Activated T-helper 2 cell treated with anti-CD3 and anti-CD28 coated beads, Interferon-gamma antibody, Interleukin-2, Interleukin-4, amounts not matched to agents 10 μg/mL and 5 μg/mL and 100 μg/mL, durations not matched to agents 14 hours and 24 hours and 36 hours (primary cell): ENCODE data around the gene LPP. TPM values are rescaled to one million over a fixed set of nuclear protein-coding genes. Genes with fewer than 3 reads are reported as not detected.
A peak's percentile ranks its signal among the peaks of the same experiment; 100 is the strongest.

ENCODE experiments used
- DNase-seq: peaks from one replicate; pipeline ENCODE4 v3.0.0; 2021; ENCODE audit warnings: low spot score
- H3K27ac Mint-ChIP-seq: one replicate; pipeline ENCODE4 v1.8.0; 2021; ENCODE audit warnings: mixed read lengths
- H3K27me3 Mint-ChIP-seq: one replicate; pipeline ENCODE4 v1.8.0; 2021; ENCODE audit warnings: low read depth, mixed read lengths
- H3K36me3 Mint-ChIP-seq: one replicate; pipeline ENCODE4 v1.8.0; 2021; ENCODE audit warnings: low read depth, mixed read lengths
- H3K4me1 Mint-ChIP-seq: one replicate; pipeline ENCODE4 v1.8.0; 2021; ENCODE audit warnings: low read depth, mixed read lengths
- H3K4me3 Mint-ChIP-seq: one replicate; pipeline ENCODE4 v1.8.0; 2021; ENCODE audit warnings: low read depth, mild to moderate bottlenecking, moderate library complexity, mixed read lengths
- H3K9me3 Mint-ChIP-seq: one replicate; pipeline ENCODE4 v1.8.0; 2021; ENCODE audit warnings: mixed read lengths
- intact Hi-C: fragments of 100-400 bp; cut with micrococcal nuclease; formaldehyde crosslinking; loops from one replicate; pipeline ENCODE4 v1.15.1; 2023
- total RNA-seq: library from RNA; stranded (reverse); gene quantifications from 2 replicates; pipeline ENCODE4 v1.2.3, GENCODE V29; 2022

LPP gene
- total RNA-seq, 1 donor from 2014 or later = 54.5 TPM

GRCh38 chr3:188337232-188337631, 183.3 kb downstream of the LPP start:
- H3K36me3 Mint-ChIP-seq = peaks cover 12% of the 10 kb centered on the region
- H3K4me3 Mint-ChIP-seq = no peak overlapping the region
- intact Hi-C loops = loop anchor here (5.0 to 10.0 kb wide), 4 partner anchors 248 to 448 kb away; no protein-coding TSS in a partner anchor
- no peaks in the 10 kb centered on the region for H3K9me3 Mint-ChIP-seq
- no peak for DNase-seq
- no peaks in the 10 kb centered on the region for H3K27me3 Mint-ChIP-seq
- H3K4me1 Mint-ChIP-seq = peaks cover 29% of the 10 kb centered on the region
- no peak overlapping the region for H3K27ac Mint-ChIP-seq

- H3K27me3 Mint-ChIP-seq = no peaks in the 10 kb centered on the region
- peaks cover 29% of the 10 kb centered on the region for H3K4me1 Mint-ChIP-seq
- DNase-seq = no peak
- no peak overlapping the region for H3K27ac Mint-ChIP-seq
- H3K4me3 Mint-ChIP-seq = no peak overlapping the region
- peaks cover 15% of the 10 kb centered on the region for H3K36me3 Mint-ChIP-seq
- intact Hi-C loops = loop anchor here (2.0 to 10.0 kb wide), 5 partner anchors 53 to 447 kb away; no protein-coding TSS in a partner anchor
- no peaks in the 10 kb centered on the region for H3K9me3 Mint-ChIP-seq
Observed at GRCh38 chr3:188338086-188338485, 184.1 kb downstream of the LPP start.

- no peaks in the 10 kb centered on the region for H3K27me3 Mint-ChIP-seq
- intact Hi-C loops = loop anchor here (1.0 to 10.0 kb wide), 15 partner anchors 9 to 597 kb away; no protein-coding TSS in a partner anchor
- peak; percentile 19 for DNase-seq
- peak overlapping the region; percentile 66 for H3K4me3 Mint-ChIP-seq
- H3K27ac Mint-ChIP-seq = peak overlapping the region; percentile 89
- peaks cover 17% of the 10 kb centered on the region for H3K36me3 Mint-ChIP-seq
- H3K4me1 Mint-ChIP-seq = peaks cover 29% of the 10 kb centered on the region
- no peaks in the 10 kb centered on the region for H3K9me3 Mint-ChIP-seq
Observed at GRCh38 chr3:188339410-188340295, 185.7 kb downstream of the LPP start.

- H3K9me3 Mint-ChIP-seq = no peaks in the 10 kb centered on the region
- peaks cover 10% of the 10 kb centered on the region for H3K36me3 Mint-ChIP-seq
- no peak overlapping the region for H3K4me3 Mint-ChIP-seq
- no peak for DNase-seq
- peaks cover 31% of the 10 kb centered on the region for H3K4me1 Mint-ChIP-seq
- no peak overlapping the region for H3K27ac Mint-ChIP-seq
- H3K27me3 Mint-ChIP-seq = no peaks in the 10 kb centered on the region
- intact Hi-C loops = no loop called here
Observed at GRCh38 chr3:188341501-188341900, 187.5 kb downstream of the LPP start.

GRCh38 chr3:188342991-188343732, 189.2 kb downstream of the LPP start:
- intact Hi-C loops = no loop called here
- Mint-ChIP-seq H3K27ac (no peak overlapping the region), H3K27me3 (no peaks in the 10 kb centered on the region), H3K36me3 (peaks cover 15% of the 10 kb centered on the region), H3K9me3 (no peaks in the 10 kb centered on the region), H3K4me1 (peaks cover 28% of the 10 kb centered on the region), H3K4me3 (no peak overlapping the region)
- no peak for DNase-seq

GRCh38 chr3:188343894-188344293, 189.9 kb downstream of the LPP start:
- DNase-seq = no peak
- H3K27ac Mint-ChIP-seq = no peak overlapping the region
- no peaks in the 10 kb centered on the region for H3K9me3 Mint-ChIP-seq
- intact Hi-C loops = no loop called here
- H3K4me3 Mint-ChIP-seq = no peak overlapping the region
- H3K27me3 Mint-ChIP-seq = no peaks in the 10 kb centered on the region
- H3K36me3 Mint-ChIP-seq = peaks cover 15% of the 10 kb centered on the region
- H3K4me1 Mint-ChIP-seq = peaks cover 27% of the 10 kb centered on the region

- Mint-ChIP-seq H3K27me3 (no peaks in the 10 kb centered on the region), H3K27ac (no peak overlapping the region), H3K36me3 (peaks cover 15% of the 10 kb centered on the region), H3K4me3 (no peak overlapping the region), H3K9me3 (no peaks in the 10 kb centered on the region), H3K4me1 (peaks cover 13% of the 10 kb centered on the region)
- intact Hi-C loops = no loop called here
- DNase-seq = no peak
Observed at GRCh38 chr3:188345223-188345622, 191.3 kb downstream of the LPP start.

- Mint-ChIP-seq H3K27me3 (no peaks in the 10 kb centered on the region), H3K4me1 (peaks cover 2% of the 10 kb centered on the region), H3K9me3 (no peaks in the 10 kb centered on the region), H3K27ac (no peak overlapping the region), H3K36me3 (peaks cover 8% of the 10 kb centered on the region), H3K4me3 (no peak overlapping the region)
- DNase-seq = no peak
- intact Hi-C loops = no loop called here
Observed at GRCh38 chr3:188348435-188349244, 194.7 kb downstream of the LPP start.

- no peak overlapping the region for H3K4me3 Mint-ChIP-seq
- intact Hi-C loops = no loop called here
- H3K9me3 Mint-ChIP-seq = no peaks in the 10 kb centered on the region
- H3K27me3 Mint-ChIP-seq = no peaks in the 10 kb centered on the region
- no peak overlapping the region for H3K27ac Mint-ChIP-seq
- DNase-seq = no peak
- peaks cover 2% of the 10 kb centered on the region for H3K4me1 Mint-ChIP-seq
- H3K36me3 Mint-ChIP-seq = peaks cover 5% of the 10 kb centered on the region
Observed at GRCh38 chr3:188349351-188349901, 195.5 kb downstream of the LPP start.

GRCh38 chr3:188349933-188350332, 196.0 kb downstream of the LPP start:
- intact Hi-C loops = no loop called here
- Mint-ChIP-seq H3K4me1 (peaks cover 3% of the 10 kb centered on the region), H3K9me3 (no peaks in the 10 kb centered on the region), H3K27ac (no peak overlapping the region), H3K36me3 (peaks cover 5% of the 10 kb centered on the region), H3K4me3 (no peak overlapping the region), H3K27me3 (no peaks in the 10 kb centered on the region)
- DNase-seq = no peak

- no peak overlapping the region for H3K27ac Mint-ChIP-seq
- no peaks in the 10 kb centered on the region for H3K27me3 Mint-ChIP-seq
- H3K4me3 Mint-ChIP-seq = no peak overlapping the region
- H3K9me3 Mint-ChIP-seq = no peaks in the 10 kb centered on the region
- H3K4me1 Mint-ChIP-seq = peaks cover 3% of the 10 kb centered on the region
- intact Hi-C loops = no loop called here
- peaks cover 5% of the 10 kb centered on the region for H3K36me3 Mint-ChIP-seq
- no peak for DNase-seq
Observed at GRCh38 chr3:188350961-188351360, 197.0 kb downstream of the LPP start.

GRCh38 chr3:188351648-188352047, 197.7 kb downstream of the LPP start:
- Mint-ChIP-seq H3K36me3 (peaks cover 5% of the 10 kb centered on the region), H3K27me3 (no peaks in the 10 kb centered on the region), H3K4me3 (no peak overlapping the region), H3K27ac (no peak overlapping the region), H3K9me3 (no peaks in the 10 kb centered on the region), H3K4me1 (peaks cover 3% of the 10 kb centered on the region)
- intact Hi-C loops = no loop called here
- DNase-seq = no peak
